ENCODE results near the gene RPTOR.

GRCh38 chr17:80860703-80861417 is 316.2 kb downstream of the RPTOR start:
- TF ChIP-seq POLR2AphosphoS5 (IDR thresholded peaks at IDR 0.05; ENCODE audit: low read length) (no peak), E4F1 (IDR thresholded peaks at IDR 0.05; ENCODE audit: borderline replicate concordance, partially characterized antibody) (no peak)
